Ovary (tissue), 9 donors: ENCODE measurements around the gene STAT1. TPM values are rescaled to one million over a fixed set of nuclear protein-coding genes. Genes with fewer than 3 reads are reported as not detected.

Experiments used
- DNase-seq, 5 donors: peaks; one replicate each; pipeline ENCODE4 v3.0.0-alpha.2; 2019 to 2020
- H3K27ac ChIP-seq, 2 donors: fragments of 200-600 bp; one replicate each; pipeline versions ENCODE4 v1.5.1 to v1.8.0; 2019 to 2022
- H3K27me3 ChIP-seq: fragments of 200-600 bp; one replicate; pipeline ENCODE4 v1.8.0; 2022
- H3K36me3 ChIP-seq: fragments of 200-600 bp; sonication (generic); one replicate; pipeline ENCODE4 v1.5.1; 2019
- H3K4me1 ChIP-seq: one replicate; pipeline ENCODE4 v1.8.1; 2013; ENCODE audit warnings: mild to moderate bottlenecking, moderate library complexity; ENCODE audit not compliant: insufficient read depth
- H3K4me3 ChIP-seq: fragments of 200-600 bp; sonication (generic); one replicate; pipeline ENCODE4 v1.5.1; 2017
- H3K9me3 ChIP-seq, 2 donors: fragments of 200-600 bp in 1 of 2; sonication (generic) in 1 of 2; one replicate each; pipeline versions ENCODE4 v1.5.1 to v1.8.1; 2013 to 2019; ENCODE audit warnings: mild to moderate bottlenecking in 1 of 2, moderate library complexity in 1 of 2
- CTCF ChIP-seq, 3 donors: fragments of 450-650 bp in 2 of 3; fragments of 200-600 bp in 1 of 3; IDR thresholded peaks; one replicate each; pipeline versions ENCODE4 v1.5.1 to v1.8.0; 2016 to 2022; ENCODE audit warnings: antibody characterized with exemption in 3 of 3, mild to moderate bottlenecking in 1 of 3
- EP300 ChIP-seq: sonication (generic); formaldehyde crosslinking; IDR thresholded peaks from one replicate; pipeline ENCODE4 v1.6.1; 2017; ENCODE audit warnings: antibody characterized with exemption
- POLR2A ChIP-seq: fragments of 450-650 bp; IDR thresholded peaks from one replicate; pipeline ENCODE4 v1.6.1; 2017; ENCODE audit warnings: antibody characterized with exemption, mild to moderate bottlenecking, moderate library complexity
- WGBS, 3 donors: extraction: QIAGEN DNeasy Blood & Tissue Kit in 1 of 3; methylation state at CpG; one replicate each; pipeline versions ENCODE4 v1.1.5 to v1.1.7; 2013 to 2017; 5-methylcytosine and 5-hydroxymethylcytosine counted together
- intact Hi-C, 4 donors: fragments of 100-400 bp; cut with DNase I; formaldehyde crosslinking; loops; one replicate each; pipeline versions ENCODE4 v1.11.0 to v1.15.1; 2022 to 2023
- polyA plus RNA-seq, 2 donors: library from polyadenylated mRNA; stranded (reverse); fragments of 200-250 nt in 1 of 2; fragments of 350-450 nt in 1 of 2; fragmentation: Illumina TruSeq in 1 of 2; extraction: RNeasy Lipid Tissue Mini Kit (QIAGEN cat#74804) in 1 of 2; gene quantifications; one replicate each; pipeline ENCODE4 v1.2.3, GENCODE V29; 2013 to 2014
- total RNA-seq, 7 donors: library from RNA; depleted of rRNA in 2 of 7; stranded (reverse); fragments of >200 nt in 2 of 7; fragmentation: NEBNext Ultra II Directional in 3 of 7; extraction: Animal tissue kit (Norgen Biotek cat#: 25700) in 3 of 7; gene quantifications; one replicate each; pipeline versions ENCODE4 v1.1.0 to v1.2.4, GENCODE V29; 2016 to 2023
- donor health status: DM: no; HTN: no; CAD: no; lungs with moderate emphysema.
- donor health status: DM: no; HTN: no; CAD: no.
- donor health status: Bipolar disorder and iron deficiency.
- donor health status: DM: yes; HTN: yes; CAD: no.
- donor health status: DM: no; HTN: no; CAD: no.
- donor health status: DM: yes; HTN: yes; CAD: no.

STAT1 gene
- total and polyA plus RNA-seq, 9 donors, result 27.3 to 89.2 (median 46.4) TPM

DNA sequence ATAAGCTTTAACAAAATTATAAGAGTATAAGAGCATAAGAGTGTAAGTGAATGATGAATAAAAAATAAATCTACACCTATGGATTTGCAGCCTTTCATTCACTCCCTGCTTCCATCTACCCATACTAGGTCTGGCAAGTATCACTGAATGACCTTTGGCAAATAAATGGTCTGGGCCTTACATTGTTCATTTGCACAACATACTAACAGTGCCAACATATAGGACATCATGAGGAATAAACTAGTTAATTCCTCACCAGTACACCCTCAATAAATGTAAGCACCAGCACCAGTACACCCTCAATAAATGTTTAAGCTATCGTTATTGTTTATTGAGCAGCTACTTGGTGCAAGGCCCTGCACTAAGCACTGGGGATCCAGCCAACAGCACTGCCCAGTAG is 26.9 kb downstream of the STAT1 start:
- TF ChIP-seq EP300 (no peak), CTCF (IDR thresholded peaks at IDR 0.05) (no peak), POLR2A (no peak)
- Histone ChIP-seq H3K36me3 (no peaks in the 10 kb centered on the region), H3K9me3 (no peaks in the 10 kb centered on the region), H3K27ac (no peak overlapping the region), H3K4me1 (no peaks in the 10 kb centered on the region), H3K27me3 (no peaks in the 10 kb centered on the region), H3K4me3 (no peak overlapping the region)
- intact Hi-C loops, result no loop called here
- whole genome bisulfite sequencing, 3 donors, result 92 to 100% (median 94%) methylated on average over 1 of the region's 1 CpG
- DNase-seq, result no peak

DNA sequence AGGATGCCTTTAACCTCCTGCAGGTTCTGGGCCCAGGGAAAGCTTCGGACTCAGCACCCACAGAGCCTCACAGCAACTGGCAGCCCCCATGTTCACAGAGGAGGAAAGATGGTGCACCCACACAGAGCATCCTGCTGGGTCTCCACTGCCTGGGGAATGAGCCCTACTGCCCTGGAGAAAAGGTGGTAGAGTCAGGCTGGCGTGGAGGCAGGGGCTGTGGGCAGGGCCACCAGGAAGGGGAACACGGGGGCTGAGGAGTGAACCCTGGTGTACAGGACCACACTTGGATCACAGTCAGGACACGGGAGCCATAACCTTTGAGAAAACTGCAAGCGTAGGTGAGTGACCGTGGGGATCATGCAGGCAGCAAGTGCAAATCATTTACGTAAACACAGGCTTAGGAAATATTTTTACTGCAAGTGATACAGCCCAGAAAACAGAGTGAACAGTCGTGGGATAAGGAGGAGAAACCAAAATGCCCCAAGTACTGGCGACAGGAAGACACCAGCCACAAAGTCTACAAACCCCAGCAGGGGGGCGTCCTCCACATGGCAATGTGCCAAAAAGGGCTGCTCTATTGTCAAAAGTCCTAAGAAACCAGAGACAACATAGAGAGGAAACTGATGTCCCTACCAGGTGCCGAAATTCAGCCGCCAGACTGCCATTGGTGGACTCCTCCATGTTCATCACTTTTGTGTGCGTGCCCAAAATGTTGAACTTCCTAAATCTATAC is 27.6 kb downstream of the STAT1 start:
- H3K4me1 ChIP-seq, result no peaks in the 10 kb centered on the region
- no peaks in the 10 kb centered on the region for H3K27me3 ChIP-seq
- no peak overlapping the region for H3K4me3 ChIP-seq
- TF ChIP-seq EP300 (no peak), POLR2A (no peak), CTCF (IDR thresholded peaks at IDR 0.05) (no peak)
- intact Hi-C loops, result no loop called here
- H3K36me3 ChIP-seq, result no peaks in the 10 kb centered on the region
- no peak overlapping the region for H3K27ac ChIP-seq
- 88 to 92% (median 90%) methylated on average over 13 of the region's 13 CpGs for WGBS, 3 donors
- DNase-seq, result no peak
- H3K9me3 ChIP-seq, result no peaks in the 10 kb centered on the region

DNA sequence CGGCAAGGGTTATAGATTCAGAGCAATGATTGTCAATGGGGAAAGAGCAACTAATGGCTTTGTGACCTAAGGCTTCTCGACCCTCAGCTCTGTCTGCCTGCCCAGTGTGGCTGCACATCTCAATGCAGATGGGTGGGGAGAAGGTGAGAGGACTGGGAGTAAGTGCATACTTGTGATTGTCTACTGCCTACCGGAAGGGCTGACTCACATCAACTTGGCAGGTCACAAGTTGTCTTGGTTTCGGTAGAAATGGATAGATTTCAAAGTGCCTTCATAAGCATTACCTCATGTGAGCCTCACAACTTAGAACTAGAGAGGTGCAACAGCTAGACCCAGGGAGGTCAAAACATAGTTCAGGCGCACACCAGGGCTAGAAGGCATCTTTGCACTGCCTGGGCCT is 29.4 kb downstream of the STAT1 start:
- no peaks in the 10 kb centered on the region for H3K27me3 ChIP-seq
- no peaks in the 10 kb centered on the region for H3K36me3 ChIP-seq
- intact Hi-C loops, result no loop called here
- WGBS, 3 donors, result 83 to 86% (median 84%) methylated on average over 5 of the region's 5 CpGs
- H3K4me3 ChIP-seq, result no peak overlapping the region
- TF ChIP-seq EP300 (no peak), CTCF (IDR thresholded peaks at IDR 0.05) (no peak), POLR2A (no peak)
- H3K9me3 ChIP-seq, result no peaks in the 10 kb centered on the region
- no peak overlapping the region for H3K27ac ChIP-seq
- no peak for DNase-seq
- no peaks in the 10 kb centered on the region for H3K4me1 ChIP-seq

- Histone ChIP-seq H3K9me3 (no peaks in the 10 kb centered on the region), H3K27me3 (no peaks in the 10 kb centered on the region), H3K27ac (no peak overlapping the region), H3K36me3 (no peaks in the 10 kb centered on the region), H3K4me1 (no peaks in the 10 kb centered on the region), H3K4me3 (no peak overlapping the region)
- intact Hi-C loops, result no loop called here
- TF ChIP-seq CTCF (IDR thresholded peaks at IDR 0.05) (no peak), EP300 (no peak), POLR2A (no peak)
- WGBS, 3 donors, result 91 to 95% (median 92%) methylated on average over 8 of the region's 8 CpGs
- no peak for DNase-seq
These were observed 31.5 kb downstream of the STAT1 start for GRCh38 chr2:190982262-190983034.
